Measurements from ENCODE around the gene NOXRED1. TPM values are rescaled to one million over a fixed set of nuclear protein-coding genes. Genes with fewer than 3 reads are reported as not detected.

The NOXRED1 gene
- total RNA-seq = under 1 TPM; 0.29 TPM

GRCh38 chr14:77423423-77423822, at the start of gene NOXRED1:
Gene NOXRED1, minus strand, starts transcription at chr14:77423523. Its CDS starts 634 bp downstream, at chr14:77422889.
- peaks cover 64% of the 10 kb centered on the region for H3K36me3 Mint-ChIP-seq (ENCODE audit: low read depth)
- DNase-seq (no peak), ATAC-seq (no peak)
- CTCF ChIA-PET = no interaction called here
- H3K4me3 Mint-ChIP-seq = no peak within 1 kb of the TSS
- no peak within 1 kb of the TSS for H3K27ac Mint-ChIP-seq
- H3K27me3 Mint-ChIP-seq (ENCODE audit: low read depth) = no peaks in the 10 kb centered on the region
- POLR2A ChIA-PET = no interaction called here
- peaks cover 10% of the 10 kb centered on the region for H3K9me3 Mint-ChIP-seq (ENCODE audit: insufficient read depth)
- no peaks in the 10 kb centered on the region for H3K4me1 Mint-ChIP-seq (ENCODE audit: low read depth)

- Mint-ChIP-seq H3K4me1 (ENCODE audit: low read depth) (no peaks in the 10 kb centered on the region), H3K36me3 (ENCODE audit: low read depth) (peaks cover 32% of the 10 kb centered on the region), H3K27ac (no peak overlapping the region), H3K27me3 (ENCODE audit: low read depth) (no peaks in the 10 kb centered on the region), H3K9me3 (ENCODE audit: insufficient read depth) (no peaks in the 10 kb centered on the region), H3K4me3 (no peak overlapping the region)
- ATAC-seq (no peak), DNase-seq (no peak)
- CTCF ChIA-PET = no interaction called here
- POLR2A ChIA-PET = no interaction called here
Measured at GRCh38 chr14:77470224-77470870, 47.0 kb upstream of the NOXRED1 start.

- H3K4me3 Mint-ChIP-seq = no peak overlapping the region
- POLR2A ChIA-PET = no interaction called here
- DNase-seq (no peak), ATAC-seq (no peak)
- CTCF ChIA-PET = interaction anchor here (1.4 kb wide), 1 partner anchor 10 kb away, joined by 11 read pairs; no protein-coding TSS in a partner anchor
- no peaks in the 10 kb centered on the region for H3K4me1 Mint-ChIP-seq (ENCODE audit: low read depth)
- no peaks in the 10 kb centered on the region for H3K27me3 Mint-ChIP-seq (ENCODE audit: low read depth)
- no peak overlapping the region for H3K27ac Mint-ChIP-seq
- no peaks in the 10 kb centered on the region for H3K9me3 Mint-ChIP-seq (ENCODE audit: insufficient read depth)
- H3K36me3 Mint-ChIP-seq (ENCODE audit: low read depth) = peaks cover 40% of the 10 kb centered on the region
Measured at GRCh38 chr14:77469539-77469938, 46.2 kb upstream of the NOXRED1 start.

- H3K36me3 Mint-ChIP-seq (ENCODE audit: low read depth) = peaks cover 43% of the 10 kb centered on the region
- CTCF ChIA-PET = interaction anchor here (1.4 kb wide), 1 partner anchor 10 kb away, joined by 11 read pairs; no protein-coding TSS in a partner anchor
- no peak overlapping the region for H3K27ac Mint-ChIP-seq
Measured at GRCh38 chr14:77469067-77469505, 45.8 kb upstream of the NOXRED1 start.

GRCh38 chr14:77467801-77468200, 44.5 kb upstream of the NOXRED1 start:
- Mint-ChIP-seq H3K27ac (no peak overlapping the region), H3K4me1 (ENCODE audit: low read depth) (no peaks in the 10 kb centered on the region), H3K4me3 (no peak overlapping the region), H3K9me3 (ENCODE audit: insufficient read depth) (no peaks in the 10 kb centered on the region), H3K27me3 (ENCODE audit: low read depth) (no peaks in the 10 kb centered on the region), H3K36me3 (ENCODE audit: low read depth) (peaks cover 51% of the 10 kb centered on the region)
- ChIA-PET POLR2A (no interaction called here), CTCF (interaction anchor here (1.5 kb wide), 1 partner anchor 9 kb away, joined by 5 read pairs; no protein-coding TSS in a partner anchor)
- DNase-seq = no peak
- ATAC-seq = no peak

More at GRCh38 chr14:77469067-77469505, 45.8 kb upstream of the NOXRED1 start:
- Mint-ChIP-seq H3K9me3 (ENCODE audit: insufficient read depth) (no peaks in the 10 kb centered on the region), H3K4me1 (ENCODE audit: low read depth) (no peaks in the 10 kb centered on the region), H3K4me3 (no peak overlapping the region), H3K27me3 (ENCODE audit: low read depth) (no peaks in the 10 kb centered on the region)
- ATAC-seq (no peak), DNase-seq (no peak)
- POLR2A ChIA-PET = no interaction called here

- ChIA-PET CTCF (interaction anchor here (0.6 to 3.6 kb wide), 43 partner anchors 8 to 529 kb away, joined by 3 to 48 read pairs (median 3); partner anchors contain the start of genes ADCK1, ALKBH1, SAMD15 and SLIRP), POLR2A (interaction anchor here (0.6 to 1.4 kb wide), 4 partner anchors 19 to 301 kb away, joined by 3 to 5 read pairs (median 3); partner anchors contain the start of genes SAMD15 and TMED8)
- Mint-ChIP-seq H3K4me3 (peak overlapping the region; percentile 100), H3K36me3 (ENCODE audit: low read depth) (peaks cover 43% of the 10 kb centered on the region), H3K27ac (peak overlapping the region; percentile 100), H3K9me3 (ENCODE audit: insufficient read depth) (no peaks in the 10 kb centered on the region), H3K4me1 (ENCODE audit: low read depth) (peaks cover 26% of the 10 kb centered on the region), H3K27me3 (ENCODE audit: low read depth) (no peaks in the 10 kb centered on the region)
- no peak for ATAC-seq
- peak; percentile 79 for DNase-seq
Measured at GRCh38 chr14:77459072-77459723, 35.9 kb upstream of the NOXRED1 start.

GRCh38 chr14:77458249-77458950, 35.1 kb upstream of the NOXRED1 start:
- POLR2A ChIA-PET = interaction anchor here (0.5 to 1.4 kb wide), 5 partner anchors 19 to 250 kb away, joined by 3 to 5 read pairs (median 4); partner anchors contain the start of genes ALKBH1, SAMD15, SLIRP and TMED8
- Mint-ChIP-seq H3K27ac (peak overlapping the region; percentile 100), H3K4me3 (peak overlapping the region; percentile 100), H3K9me3 (ENCODE audit: insufficient read depth) (no peaks in the 10 kb centered on the region), H3K27me3 (ENCODE audit: low read depth) (no peaks in the 10 kb centered on the region), H3K4me1 (ENCODE audit: low read depth) (peaks cover 26% of the 10 kb centered on the region), H3K36me3 (ENCODE audit: low read depth) (peaks cover 39% of the 10 kb centered on the region)
- CTCF ChIA-PET = interaction anchor here (0.6 to 3.6 kb wide), 30 partner anchors 9 to 529 kb away, joined by 3 to 48 read pairs (median 5); partner anchors contain the start of genes ALKBH1, SAMD15, SLIRP and SNW1
- ATAC-seq (peak; percentile 37), DNase-seq (peak; percentile 62)

- DNase-seq (peak; percentile 98), ATAC-seq (peak; percentile 92)
- Mint-ChIP-seq H3K27me3 (ENCODE audit: low read depth) (no peaks in the 10 kb centered on the region), H3K27ac (peak within 1 kb of the TSS; percentile 100), H3K9me3 (ENCODE audit: insufficient read depth) (no peaks in the 10 kb centered on the region), H3K4me1 (ENCODE audit: low read depth) (peaks cover 26% of the 10 kb centered on the region), H3K36me3 (ENCODE audit: low read depth) (peaks cover 43% of the 10 kb centered on the region), H3K4me3 (peak within 1 kb of the TSS; percentile 100)
- ChIA-PET CTCF (interaction anchor here (0.6 to 3.6 kb wide), 9 partner anchors 81 to 306 kb away, joined by 3 to 48 read pairs (median 3); partner anchors contain the start of genes SAMD15 and TMED8), POLR2A (interaction anchor here (0.5 to 1.0 kb wide), 6 partner anchors 18 to 251 kb away, joined by 3 to 4 read pairs (median 4); partner anchors contain the start of genes ALKBH1, SAMD15, SLIRP and TMED8)
Measured at GRCh38 chr14:77457522-77458248, 34.4 kb upstream of the NOXRED1 start, which contains the start of the genes AHSA1 and VIPAS39. Gene AHSA1, plus strand, starts transcription at chr14:77458093. Its CDS starts 97 bp downstream, at chr14:77458190. Gene VIPAS39, minus strand, starts transcription at chr14:77457601. Its CDS starts 3,499 bp downstream, at chr14:77454102.

GRCh38 chr14:77457115-77457521, 33.8 kb upstream of the NOXRED1 start:
- POLR2A ChIA-PET = interaction anchor here (0.6 to 0.9 kb wide), 2 partner anchors 80 to 251 kb away, joined by 3 to 4 read pairs; partner anchors contain the start of genes SAMD15, SLIRP and TMED8
- peak overlapping the region; percentile 100 for H3K27ac Mint-ChIP-seq
- H3K36me3 Mint-ChIP-seq (ENCODE audit: low read depth) = peaks cover 38% of the 10 kb centered on the region
- H3K4me1 Mint-ChIP-seq (ENCODE audit: low read depth) = peaks cover 26% of the 10 kb centered on the region
- no peak for ATAC-seq
- H3K9me3 Mint-ChIP-seq (ENCODE audit: insufficient read depth) = no peaks in the 10 kb centered on the region
- CTCF ChIA-PET = interaction anchor here (0.6 to 3.6 kb wide), 5 partner anchors 89 to 305 kb away, joined by 3 to 12 read pairs (median 3); no protein-coding TSS in a partner anchor
- no peaks in the 10 kb centered on the region for H3K27me3 Mint-ChIP-seq (ENCODE audit: low read depth)
- peak overlapping the region; percentile 100 for H3K4me3 Mint-ChIP-seq
- DNase-seq = no peak

- DNase-seq (no peak), ATAC-seq (no peak)
- Mint-ChIP-seq H3K27me3 (ENCODE audit: low read depth) (no peaks in the 10 kb centered on the region), H3K4me1 (ENCODE audit: low read depth) (peaks cover 26% of the 10 kb centered on the region), H3K36me3 (ENCODE audit: low read depth) (peaks cover 37% of the 10 kb centered on the region), H3K4me3 (peak overlapping the region; percentile 100), H3K9me3 (ENCODE audit: insufficient read depth) (no peaks in the 10 kb centered on the region), H3K27ac (no peak overlapping the region)
- CTCF ChIA-PET = interaction anchor here (1.0 to 3.6 kb wide), 2 partner anchors 79 to 90 kb away, joined by 3 to 12 read pairs; partner anchors contain the start of genes SAMD15 and TMED8
- POLR2A ChIA-PET = no interaction called here
Measured at GRCh38 chr14:77455966-77456640, 32.8 kb upstream of the NOXRED1 start.

Data from activated CD8-positive, alpha-beta T cell treated with anti-CD3 and anti-CD28 coated beads, Interleukin-2, amount 10 ng/mL, durations not matched to agents 7 days and 5 days (primary cell).